ENCODE results near the gene PRKN.

GRCh38 chr6:162639951-162640350, 87.6 kb downstream of the PRKN start:
- TF ChIP-seq GATA3 (IDR thresholded peaks at IDR 0.05; ENCODE audit: low read depth, low read length) (no peak), GATA2 (IDR thresholded peaks at IDR 0.05; ENCODE audit: low read depth, low read length) (no peak)
